IMR-90 (cell line): Measurements from ENCODE around the gene MRPL58. TPM values are rescaled to one million over a fixed set of nuclear protein-coding genes. Genes with fewer than 3 reads are reported as not detected.
"Not testable (repeated sequence)": the region's sequence is repeated elsewhere in the genome, so short reads cannot be mapped to it uniquely, and the experiment has no call there.

Experiments used
- ATAC-seq: fragments of 200-7000 bp; cut with Tn5 transposase; 2 replicates; pipeline ENCODE4 v1.9.1; 2020; ENCODE audit warnings: low read depth, mild to moderate bottlenecking, moderate library complexity
- BruUV-seq: library from RNA; stranded (reverse); fragments of 400-500 nt; replicated peaks from 2 replicates; lab custom pipeline; 2021; lab: Mats Ljungman, UMichigan
- CTCF ChIA-PET: fragments of 300-600 bp; formaldehyde crosslinking; extraction: SDS; loops from one replicate; lab custom pipeline; 2021; ENCODE audit warnings: antibody characterized with exemption; lab: Yijun Ruan, JAX
- POLR2A ChIA-PET: fragments of 300-600 bp; sonication (Branson Sonifier 250); formaldehyde crosslinking; loops from one replicate; lab custom pipeline; 2022; ENCODE audit warnings: antibody characterized with exemption; ENCODE audit not compliant: unreplicated experiment; lab: Charles Lee
- DNase-seq: peaks from one replicate; pipeline ENCODE4 v3.0.0; 2013
- H2AFZ ChIP-seq: replicated peaks from 2 replicates; pipeline ENCODE3; 2013; ENCODE audit warnings: low read length, mild to moderate bottlenecking; ENCODE audit not compliant: poor library complexity
- H2AK5ac ChIP-seq: 2 replicates; pipeline ENCODE4 v1.6.1; 2013; ENCODE audit warnings: low read depth, low read length, inconsistent platforms
- H2AK9ac ChIP-seq: replicated peaks from 2 replicates; pipeline ENCODE3; 2013; ENCODE audit warnings: mild to moderate bottlenecking, low read depth, low read length, moderate library complexity; ENCODE audit not compliant: poor library complexity
- H2BK120ac ChIP-seq: 2 replicates; pipeline ENCODE4 v1.6.1; 2013; ENCODE audit warnings: low read depth, low read length, inconsistent platforms
- H2BK15ac ChIP-seq: 3 replicates; pipeline ENCODE4 v1.6.1; 2013; ENCODE audit warnings: low read depth, low read length, inconsistent platforms
- H2BK20ac ChIP-seq: 2 replicates; pipeline ENCODE4 v1.6.1; 2013; ENCODE audit warnings: low read depth, mild to moderate bottlenecking, inconsistent platforms, low read length, moderate library complexity
- H2BK5ac ChIP-seq: 2 replicates; pipeline ENCODE4 v1.6.1; 2013; ENCODE audit warnings: mild to moderate bottlenecking, low read depth, low read length, inconsistent platforms; ENCODE audit not compliant: poor library complexity, severe bottlenecking
- H3K14ac ChIP-seq: replicated peaks from 2 replicates; pipeline ENCODE4 v1.6.1; 2013; ENCODE audit warnings: low read depth, low read length, inconsistent platforms
- H3K18ac ChIP-seq: 2 replicates; pipeline ENCODE4 v1.6.1; 2013; ENCODE audit warnings: low read depth, low read length, control low read depth
- H3K23ac ChIP-seq: 2 replicates; pipeline ENCODE4 v1.6.1; 2013; ENCODE audit warnings: low read depth, low read length, inconsistent platforms
- H3K27ac ChIP-seq: 2 replicates; pipeline ENCODE4 v1.5.1; 2013; ENCODE audit warnings: mild to moderate bottlenecking, control low read depth, low read length; ENCODE audit not compliant: insufficient read depth
- H3K27me3 ChIP-seq: 2 replicates; pipeline ENCODE4 v1.6.1; 2013; ENCODE audit warnings: low read length; ENCODE audit not compliant: control insufficient read depth, insufficient read depth
- H3K36me3 ChIP-seq: 2 replicates; pipeline ENCODE4 v1.6.1; 2013; ENCODE audit warnings: low read length, mixed read lengths; ENCODE audit not compliant: control insufficient read depth, insufficient read depth
- H3K4ac ChIP-seq: 2 replicates; pipeline ENCODE4 v1.6.1; 2013; ENCODE audit warnings: low read depth, low read length, inconsistent platforms
- H3K4me1 ChIP-seq: 2 replicates; pipeline ENCODE4 v1.6.1; 2013; ENCODE audit warnings: low read length, mixed read lengths; ENCODE audit not compliant: control insufficient read depth, insufficient read depth
- H3K4me2 ChIP-seq: 2 replicates; pipeline ENCODE4 v1.6.1; 2013; ENCODE audit warnings: low read depth, mild to moderate bottlenecking, control low read depth, low read length, moderate library complexity
- H3K4me3 ChIP-seq: 2 replicates; pipeline ENCODE4 v1.5.1; 2013; ENCODE audit warnings: low read depth, mild to moderate bottlenecking, control low read depth, low read length, moderate library complexity; ENCODE audit not compliant: insufficient read depth
- H3K56ac ChIP-seq: 2 replicates; pipeline ENCODE4 v1.6.1; 2013; ENCODE audit warnings: low read length, inconsistent platforms; ENCODE audit not compliant: insufficient read depth; ENCODE audit errors: extremely low read depth
- H3K79me1 ChIP-seq, 2 experiments: 2 replicates each; pipeline ENCODE4 v1.6.1; 2013; ENCODE audit warnings: low read length in 2 of 2, inconsistent platforms in 1 of 2, low read depth in 1 of 2
- H3K9ac ChIP-seq: 2 replicates; pipeline ENCODE4 v1.6.1; 2013; ENCODE audit warnings: low read depth, low read length, control low read depth
- H3K9me1 ChIP-seq: 2 replicates; pipeline ENCODE4 v1.6.1; 2013; ENCODE audit warnings: low read length, inconsistent platforms; ENCODE audit not compliant: insufficient read depth
- H3K9me3 ChIP-seq: 2 replicates; pipeline ENCODE4 v1.6.1; 2013; ENCODE audit warnings: low read length; ENCODE audit not compliant: control insufficient read depth, insufficient read depth
- H4K20me1 ChIP-seq: 2 replicates; pipeline ENCODE4 v1.6.1; 2013; ENCODE audit warnings: low read length, inconsistent platforms; ENCODE audit not compliant: insufficient read depth
- H4K5ac ChIP-seq: 2 replicates; pipeline ENCODE4 v1.6.1; 2013; ENCODE audit warnings: mild to moderate bottlenecking, low read depth, low read length, control low read depth
- H4K8ac ChIP-seq, 2 experiments: 2 replicates each; pipeline ENCODE4 v1.6.1; 2013; ENCODE audit warnings: low read depth in 2 of 2, low read length in 2 of 2, control low read depth in 1 of 2, inconsistent platforms in 1 of 2
- H4K91ac ChIP-seq: 2 replicates; pipeline ENCODE4 v1.6.1; 2013; ENCODE audit warnings: low read depth, low read length, inconsistent platforms; ENCODE audit not compliant: insufficient read depth
- WGBS, 2 experiments: methylation state at CpG; one replicate each; pipeline versions ENCODE4 v1.1.5 to v1.1.7; 2013; ENCODE audit warnings: missing lambda C conversion rate in 2 of 2; ENCODE audit not compliant: insufficient read length in 1 of 2; ENCODE audit errors: extremely low coverage in 2 of 2; 5-methylcytosine and 5-hydroxymethylcytosine counted together
- dilution Hi-C: fragments of 300-500 bp; cut with HindIII; formaldehyde crosslinking; loops from one replicate; pipeline ENCODE4 v1.14.3; 2018; ENCODE audit warnings: low sequenced_read_pairs; ENCODE audit not compliant: unreplicated experiment
- in situ Hi-C: fragments of 300-500 bp; cut with MboI; formaldehyde crosslinking; loops from 3 replicates; pipeline ENCODE4 v1.14.3; 2019; ENCODE audit warnings: low sequenced_read_pairs, inconsistent platforms, mixed read lengths
- intact Hi-C: fragments of 100-400 bp; cut with micrococcal nuclease; formaldehyde crosslinking; loops from 2 replicates; pipeline ENCODE4 v1.10.0; 2022
- polyA plus RNA-seq, 3 experiments: library from polyadenylated mRNA; depleted of rRNA; stranded (reverse); fragments of >200 nt; gene quantifications; 2 replicates each; pipeline ENCODE4 v1.2.3, GENCODE V29; 2012; ENCODE audit warnings: low replicate concordance in 1 of 3
- total RNA-seq: library from RNA; depleted of rRNA; stranded (reverse); fragments of >200 nt; gene quantifications from 2 replicates; pipeline ENCODE4 v1.2.3, GENCODE V29; 2012

The MRPL58 gene
- total and polyA plus RNA-seq, 2 of the 4 experiments (the other 2 are of a cell fraction), result 42.5 to 53.0 TPM

DNA sequence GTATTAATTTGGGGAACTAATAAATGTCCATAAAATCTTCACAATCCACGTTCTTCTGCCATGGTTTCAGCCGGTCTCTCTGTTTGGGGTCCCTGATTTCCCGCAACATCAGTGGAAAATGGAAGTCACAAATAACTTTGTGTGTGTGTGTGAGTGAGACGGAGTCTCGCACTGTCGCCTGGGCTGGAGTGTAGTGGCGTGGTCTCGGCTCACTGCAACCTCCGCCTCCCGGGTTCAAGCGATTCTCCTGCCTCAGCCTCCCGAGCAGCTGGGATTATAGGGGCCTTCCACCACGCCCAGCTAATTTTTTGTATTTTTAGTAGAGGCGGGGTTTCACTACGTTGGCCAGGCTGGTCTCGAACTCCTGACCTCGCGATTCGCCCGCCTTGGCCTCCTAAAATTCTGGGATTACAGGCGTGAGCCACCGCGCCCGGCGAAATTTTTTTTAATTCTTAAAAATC lies 33.5 kb downstream of the MRPL58 start:
- H2AFZ ChIP-seq, H4K20me1 ChIP-seq, H3K9me3 ChIP-seq, H3K4me1 ChIP-seq, POLR2A ChIA-PET, dilution Hi-C loops, ATAC-seq, DNase-seq, in situ Hi-C loops, CTCF ChIA-PET, H3K18ac ChIP-seq, H2AK5ac ChIP-seq, BruUV-seq, H2BK5ac ChIP-seq, H3K27me3 ChIP-seq, H2AK9ac ChIP-seq, H4K91ac ChIP-seq, H3K9me1 ChIP-seq, H2BK20ac ChIP-seq, H2BK15ac ChIP-seq, H2BK120ac ChIP-seq, H3K23ac ChIP-seq, H4K5ac ChIP-seq: not testable (repeated sequence)
- H3K56ac ChIP-seq, result peak overlapping the region; percentile 50; the same call in 1 of the 2 replicates
- peak overlapping the region; percentile 94 for H3K4me2 ChIP-seq
- H3K9ac ChIP-seq, result peak overlapping the region; percentile 91
- peak overlapping the region; percentile 41; the same call in 1 of the 2 replicates for H3K4ac ChIP-seq
- H3K27ac ChIP-seq, result peak overlapping the region; percentile 95
- H3K4me3 ChIP-seq, result peak overlapping the region; percentile 92
- H3K36me3 ChIP-seq, result peaks cover 10% of the 10 kb centered on the region
- peak overlapping the region; percentile 93; the same call in 1 of the 2 replicates for H3K14ac ChIP-seq
- peaks cover 26 to 59% of the 10 kb centered on the region in 2 experiments for H3K79me1 ChIP-seq
- peak overlapping the region; percentile 82 to 88; a peak in 1 of 4 replicates for H4K8ac ChIP-seq
- intact Hi-C loops, result loop anchor here (1.0 to 5.0 kb wide), 2 partner anchors 11 to 84 kb away; no protein-coding TSS in a partner anchor
- WGBS, 2 experiments, result no CpG with 5 or more reads among the region's 25 CpGs
